Measurements from ENCODE around the gene RANBP9. TPM values are rescaled to one million over a fixed set of nuclear protein-coding genes. Genes with fewer than 3 reads are reported as not detected.
A peak's percentile ranks its signal among the peaks of the same experiment; 100 is the strongest.

Gene RANBP9
- total and polyA plus RNA-seq, 9 of the 15 experiments (the other 6 are each of a cell fraction or from before 2014, with no cell fraction given) = 27.5 to 130 (median 61.5) TPM

DNA sequence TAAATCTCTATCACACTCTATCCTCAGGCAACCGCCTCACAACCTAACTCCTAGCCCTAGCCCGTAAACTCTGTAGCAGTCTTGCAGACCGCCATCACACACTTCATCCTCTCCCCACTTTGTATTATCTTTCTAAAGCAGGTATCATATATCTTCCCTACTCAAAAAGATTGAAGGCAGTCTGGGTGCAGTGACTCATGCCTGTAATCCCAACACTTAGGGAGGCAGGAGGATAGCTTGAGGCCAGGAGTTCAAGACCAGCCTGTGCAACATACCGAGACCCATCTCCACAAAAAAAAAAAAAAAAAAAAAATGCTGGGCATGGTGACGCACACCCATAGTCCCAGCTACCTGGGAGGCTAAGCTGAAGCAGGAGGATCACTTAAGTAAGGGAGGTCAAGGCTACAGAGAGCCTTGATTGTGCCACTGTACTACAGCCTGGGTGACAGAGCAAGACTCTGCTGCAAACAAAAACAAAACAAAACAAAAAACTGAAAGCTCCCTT is 22.9 kb downstream of the RANBP9 start (continued):
- TF ChIP-seq NRF1 (conservative IDR thresholded peaks at IDR 0.05 in 1 of 2, IDR thresholded peaks at IDR 0.05 in 1 of 2) (no peak), TBL1XR1 (IDR thresholded peaks at IDR 0.05; ENCODE audit: low read length in 2 of 2) (peak in 1 of 2 experiments; percentile 72; a peak in 1 of 4 replicates), CUX1 (CRISPR knock-in tag; IDR thresholded peaks at IDR 0.05) (no peak), ZNF140 (CRISPR knock-in tag; IDR thresholded peaks at IDR 0.05) (no peak), FOXK2 (conservative IDR thresholded peaks at IDR 0.05 in 1 of 2, IDR thresholded peaks at IDR 0.05 in 1 of 2; ENCODE audit: low read depth in 2 of 2) (0 out of 4 replicates have a peak, but pooled peaks have one; percentile 2 to 24), CC2D1A (IDR thresholded peaks at IDR 0.05) (peak; percentile 87; the same call in 1 of the 2 replicates), ZNF449 (CRISPR knock-in tag; IDR thresholded peaks at IDR 0.05) (no peak), KLF10 (CRISPR knock-in tag; IDR thresholded peaks at IDR 0.05) (no peak), HEY1 (CRISPR knock-in tag; IDR thresholded peaks at IDR 0.05; ENCODE audit: borderline replicate concordance) (no peak), ZBTB33 (CRISPR knock-in tag; IDR thresholded peaks at IDR 0.05) (peak; percentile 50; the same call in 1 of the 2 replicates), PKNOX1 (IDR thresholded peaks at IDR 0.05) (peak; percentile 87), RBFOX2 (IDR thresholded peaks at IDR 0.05; ENCODE audit: low read depth, low read length) (no peak), ZNF766 (CRISPR knock-in tag; conservative IDR thresholded peaks at IDR 0.05) (0 out of 2 replicates have a peak, but pooled peaks have one; percentile 23), VEZF1 (CRISPR knock-in tag; IDR thresholded peaks at IDR 0.05) (peak; percentile 33; the same call in 1 of the 2 replicates), BRCA1 (IDR thresholded peaks at IDR 0.05) (no peak), BRCA1 (CRISPR knock-in tag; IDR thresholded peaks at IDR 0.05) (no peak), ZNF239 (CRISPR knock-in tag; IDR thresholded peaks at IDR 0.05) (no peak)

Data from K562 (cell line).